ENCODE measurements around the gene ANKRD49.
A peak's percentile ranks its signal among the peaks of the same experiment; 100 is the strongest.
"Not testable (repeated sequence)": the region's sequence is repeated elsewhere in the genome, so short reads cannot be mapped to it uniquely, and the experiment has no call there.

ANKRD49 gene

GRCh38 chr11:94477624-94478023 is 16.2 kb upstream of the ANKRD49 start:
- TF ChIP-seq CTCF (IDR thresholded peaks at IDR 0.05; ENCODE audit: low read depth, low read length), result no peak
- no peak overlapping the region for H3K4me3 ChIP-seq (ENCODE audit: low read depth, low read length)

DNA sequence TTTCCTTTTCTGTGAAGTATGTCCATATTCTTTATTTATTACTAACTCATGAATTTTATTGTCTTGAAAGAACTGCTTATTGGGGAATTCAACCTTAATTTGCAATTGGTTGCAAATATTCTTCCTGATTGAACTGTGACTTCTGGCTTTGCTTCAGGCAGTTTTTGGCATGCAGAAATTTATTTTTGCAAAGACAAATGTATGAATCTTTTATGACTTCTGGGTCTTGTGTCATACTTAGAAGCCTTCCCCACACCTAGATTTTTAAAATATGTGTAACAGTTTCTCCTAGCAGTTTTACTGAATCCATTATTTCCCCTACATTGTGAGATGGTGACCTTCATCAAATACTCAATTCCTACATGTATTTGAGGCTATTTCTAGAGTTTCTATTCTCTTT is 12.4 kb upstream of the ANKRD49 start:
- TF ChIP-seq CTCF (IDR thresholded peaks at IDR 0.05; ENCODE audit: low read depth, low read length), result no peak
- H3K4me3 ChIP-seq (ENCODE audit: low read depth, low read length), result no peak overlapping the region

GRCh38 chr11:94486068-94486467 is 7.7 kb upstream of the ANKRD49 start:
- no peak overlapping the region for H3K4me3 ChIP-seq (ENCODE audit: low read depth, low read length)
- TF ChIP-seq CTCF (IDR thresholded peaks at IDR 0.05; ENCODE audit: low read depth, low read length), result no peak

DNA sequence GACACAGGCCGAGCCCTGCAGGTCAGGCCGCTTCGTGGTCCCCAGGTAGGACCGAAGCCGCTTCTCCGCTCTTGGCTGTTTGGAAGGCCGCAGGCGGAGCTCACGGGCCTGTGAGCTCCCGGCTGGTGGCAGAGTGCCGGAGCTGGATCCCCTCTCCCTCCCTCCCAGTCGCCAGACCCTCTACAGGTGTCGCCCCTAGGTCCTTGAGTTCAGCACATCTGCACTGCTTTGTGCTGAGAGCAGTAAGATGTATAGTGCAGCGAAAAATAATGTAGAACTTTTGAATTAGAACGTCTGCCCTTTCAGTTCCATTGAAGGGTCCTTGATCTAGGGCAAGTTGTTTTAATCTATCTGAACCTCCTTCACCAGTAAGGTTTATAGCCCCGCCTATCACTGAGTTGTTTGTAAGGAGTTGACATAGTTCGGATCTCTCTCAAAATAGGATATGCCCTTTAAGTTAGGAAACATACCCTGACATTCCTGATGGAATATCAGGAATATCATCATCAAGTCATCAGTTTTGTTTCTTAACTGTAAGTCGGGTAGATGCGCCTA is 419 bp downstream of the ANKRD49 start:
- TF ChIP-seq CTCF (IDR thresholded peaks at IDR 0.05; ENCODE audit: low read depth, low read length), result no peak
- H3K4me3 ChIP-seq (ENCODE audit: low read depth, low read length), result peak overlapping the region; percentile 96

GRCh38 chr11:94500181-94500580 is 6.4 kb downstream of the ANKRD49 start:
- no peak for TF ChIP-seq CTCF (IDR thresholded peaks at IDR 0.05; ENCODE audit: low read depth, low read length)
- no peak overlapping the region for H3K4me3 ChIP-seq (ENCODE audit: low read depth, low read length)

- TF ChIP-seq CTCF (IDR thresholded peaks at IDR 0.05; ENCODE audit: low read depth, low read length), result no peak
- H3K4me3 ChIP-seq (ENCODE audit: low read depth, low read length), result no peak overlapping the region
Measured at GRCh38 chr11:94501522-94501921, 7.7 kb downstream of the ANKRD49 start.

DNA sequence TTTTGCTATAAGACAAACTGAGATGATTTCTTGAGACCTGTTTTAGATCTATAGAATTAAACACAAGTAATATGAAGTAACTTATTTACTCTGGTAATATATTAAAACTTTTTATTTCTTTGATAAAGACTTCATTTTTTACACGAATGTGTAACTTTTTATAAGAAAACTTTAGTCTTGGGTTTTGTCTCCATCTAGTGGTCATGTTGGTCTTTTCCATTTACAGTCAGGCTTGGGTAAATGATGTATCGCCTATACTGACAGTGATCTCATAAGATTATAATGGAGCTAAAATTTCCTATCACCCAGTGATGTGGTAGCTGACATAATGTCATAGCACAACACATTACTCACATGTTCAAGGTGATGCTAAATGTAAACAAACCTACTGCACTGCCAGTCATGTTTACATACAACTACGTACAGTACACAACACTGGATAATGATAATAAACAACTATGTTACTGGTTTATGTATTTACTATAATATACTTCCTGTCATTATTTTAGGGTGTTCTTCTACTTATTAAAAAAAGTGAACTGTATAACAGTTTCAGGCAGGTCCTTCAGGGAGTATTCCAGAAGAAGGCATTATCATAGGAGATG is 11.0 kb downstream of the ANKRD49 start:
- peak; percentile 47; the same call in 1 of the 2 replicates for TF ChIP-seq CTCF (IDR thresholded peaks at IDR 0.05; ENCODE audit: low read depth, low read length)

DNA sequence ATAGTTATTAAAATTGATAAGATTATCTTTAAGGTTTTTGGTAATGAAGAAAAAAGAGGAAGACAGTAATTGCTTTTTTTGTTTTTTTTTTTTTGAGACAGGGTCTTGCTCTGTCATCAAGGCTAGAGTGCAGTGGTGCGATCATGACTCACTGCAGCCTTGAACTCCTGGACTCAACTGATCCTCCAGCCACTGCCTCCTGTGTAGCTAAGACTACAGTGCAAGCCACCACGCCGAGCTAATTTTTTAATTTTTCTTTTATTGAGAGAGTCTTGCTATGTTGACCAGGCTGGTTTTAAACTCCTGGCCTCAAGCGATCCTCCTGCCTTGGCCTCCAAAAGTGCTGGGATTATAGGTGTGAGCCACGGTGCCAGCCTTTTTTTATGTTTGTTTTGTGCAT is 12.7 kb downstream of the ANKRD49 start:
- not testable (repeated sequence) for H3K4me3 ChIP-seq (ENCODE audit: low read depth, low read length)

More for the DNA sequence above, 11.0 kb downstream of the ANKRD49 start:
- H3K4me3 ChIP-seq (ENCODE audit: low read depth, low read length), result no peak overlapping the region

Data from WI38 (cell line).